Immature natural killer cell (primary cell): ENCODE results near the gene PILRA. TPM values are rescaled to one million over a fixed set of nuclear protein-coding genes. Genes with fewer than 3 reads are reported as not detected.

Experiments used
- DNase-seq, 3 donors: peaks; one replicate each; pipeline ENCODE4 v3.0.0; 2022; ENCODE audit warnings: mixed read lengths in 1 of 3
- H3K27ac Mint-ChIP-seq, 6 donors: one replicate each; pipeline ENCODE4 v1.8.0; 2020; ENCODE audit warnings: mixed read lengths in 6 of 6, mild to moderate bottlenecking in 5 of 6, inconsistent platforms in 4 of 6, moderate library complexity in 3 of 6
- H3K27me3 Mint-ChIP-seq, 3 donors: one replicate each; pipeline ENCODE4 v1.8.0; 2020 to 2021; ENCODE audit warnings: low read depth in 3 of 3, mild to moderate bottlenecking in 3 of 3, mixed read lengths in 3 of 3, moderate library complexity in 3 of 3, inconsistent platforms in 1 of 3
- H3K36me3 Mint-ChIP-seq, 3 donors: one replicate each; pipeline ENCODE4 v1.8.0; 2020; ENCODE audit warnings: mixed read lengths in 3 of 3, inconsistent platforms in 2 of 3, mild to moderate bottlenecking in 2 of 3
- H3K4me1 Mint-ChIP-seq, 2 donors: one replicate each; pipeline ENCODE4 v1.8.0; 2020; ENCODE audit warnings: inconsistent platforms in 2 of 2, mild to moderate bottlenecking in 2 of 2, mixed read lengths in 2 of 2, moderate library complexity in 1 of 2
- H3K4me3 Mint-ChIP-seq, 5 donors: one replicate each; pipeline ENCODE4 v1.8.0; 2020; ENCODE audit warnings: mild to moderate bottlenecking in 5 of 5, mixed read lengths in 5 of 5, inconsistent platforms in 3 of 5, moderate library complexity in 3 of 5
- H3K9me3 Mint-ChIP-seq, 6 donors: one replicate each; pipeline ENCODE4 v1.8.0; 2020; ENCODE audit warnings: mild to moderate bottlenecking in 6 of 6, mixed read lengths in 6 of 6, inconsistent platforms in 4 of 6, moderate library complexity in 3 of 6
- polyA plus RNA-seq, 3 donors: library from polyadenylated mRNA; unstranded; fragments of 300-500 nt; fragmentation: Illumina TruSeq; gene quantifications; one replicate each; pipeline ENCODE4 v1.2.3, GENCODE V29; 2021

The PILRA gene
- polyA plus RNA-seq, 3 donors from 2014 or later = 1.5 to 2.4 (median 2.0) TPM

DNA sequence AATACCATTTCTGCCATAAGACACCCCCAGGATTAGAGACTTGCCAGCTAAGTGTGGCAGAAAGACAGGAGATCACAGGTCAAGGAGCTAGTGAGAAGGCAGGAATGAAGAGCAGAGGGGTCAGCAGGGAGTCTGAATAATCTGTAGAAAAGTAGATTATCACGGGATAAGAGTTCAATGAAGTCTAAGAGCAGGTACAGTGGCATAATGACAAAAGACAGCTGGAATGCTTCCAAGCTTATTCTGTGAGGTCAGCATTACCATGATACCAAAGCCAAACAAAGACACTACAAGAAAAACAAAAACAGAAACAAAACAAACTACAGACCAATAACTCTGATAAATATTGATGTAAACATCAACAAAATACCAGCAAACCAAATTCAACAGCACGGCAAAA, 20.8 kb downstream of the PILRA start:
- no peak overlapping the region for H3K4me3 Mint-ChIP-seq
- H3K4me1 Mint-ChIP-seq = peaks cover 33 to 36% of the 10 kb centered on the region in 2 donors
- H3K9me3 Mint-ChIP-seq = no peaks in the 10 kb centered on the region
- H3K27me3 Mint-ChIP-seq = peaks cover 1 to 7% (median 5%) of the 10 kb centered on the region in 3 donors
- peaks cover 0 to 6% (median 4%) of the 10 kb centered on the region in 3 donors for H3K36me3 Mint-ChIP-seq
- peak overlapping the region in 2 of 6 donors; percentile 0 to 38 for H3K27ac Mint-ChIP-seq
- no peak for DNase-seq

DNA sequence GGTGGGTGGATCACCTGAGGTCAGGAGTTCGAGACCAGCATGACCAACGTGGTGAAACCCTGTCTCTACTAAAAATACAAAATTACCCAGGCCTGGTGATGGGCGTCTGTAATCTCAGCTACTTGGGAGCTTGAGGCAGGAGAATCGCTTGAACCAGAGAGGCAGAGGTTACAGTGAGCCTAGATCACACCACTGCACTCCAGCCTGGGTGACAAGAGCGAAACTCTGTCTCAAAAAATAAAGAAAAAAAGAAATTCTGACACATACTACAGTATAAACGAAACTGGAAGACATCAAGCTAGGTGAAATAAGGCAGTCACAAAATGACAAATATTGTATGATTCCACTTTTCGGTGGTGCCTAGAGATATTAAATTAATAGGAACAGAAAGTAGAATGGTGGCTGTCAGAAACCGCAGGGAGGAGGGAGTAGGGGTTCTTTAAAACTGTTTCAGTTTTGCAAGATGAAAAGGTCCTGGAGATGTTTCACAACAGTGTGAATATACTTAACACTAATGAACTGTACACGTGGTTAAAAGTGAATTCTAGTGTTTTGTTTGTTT, 23.2 kb downstream of the PILRA start:
- Mint-ChIP-seq H3K27me3 (peaks cover 0 to 1% (median 1%) of the 10 kb centered on the region in 3 donors), H3K4me1 (peaks cover 34 to 36% of the 10 kb centered on the region in 2 donors), H3K27ac (peak overlapping the region; percentile 83 to 97 (median 96)), H3K4me3 (peak overlapping the region; percentile 77 to 86 (median 83)), H3K36me3 (peaks cover 3 to 6% (median 5%) of the 10 kb centered on the region in 3 donors), H3K9me3 (no peaks in the 10 kb centered on the region)
- peak; percentile 73 to 75 (median 75) for DNase-seq

DNA sequence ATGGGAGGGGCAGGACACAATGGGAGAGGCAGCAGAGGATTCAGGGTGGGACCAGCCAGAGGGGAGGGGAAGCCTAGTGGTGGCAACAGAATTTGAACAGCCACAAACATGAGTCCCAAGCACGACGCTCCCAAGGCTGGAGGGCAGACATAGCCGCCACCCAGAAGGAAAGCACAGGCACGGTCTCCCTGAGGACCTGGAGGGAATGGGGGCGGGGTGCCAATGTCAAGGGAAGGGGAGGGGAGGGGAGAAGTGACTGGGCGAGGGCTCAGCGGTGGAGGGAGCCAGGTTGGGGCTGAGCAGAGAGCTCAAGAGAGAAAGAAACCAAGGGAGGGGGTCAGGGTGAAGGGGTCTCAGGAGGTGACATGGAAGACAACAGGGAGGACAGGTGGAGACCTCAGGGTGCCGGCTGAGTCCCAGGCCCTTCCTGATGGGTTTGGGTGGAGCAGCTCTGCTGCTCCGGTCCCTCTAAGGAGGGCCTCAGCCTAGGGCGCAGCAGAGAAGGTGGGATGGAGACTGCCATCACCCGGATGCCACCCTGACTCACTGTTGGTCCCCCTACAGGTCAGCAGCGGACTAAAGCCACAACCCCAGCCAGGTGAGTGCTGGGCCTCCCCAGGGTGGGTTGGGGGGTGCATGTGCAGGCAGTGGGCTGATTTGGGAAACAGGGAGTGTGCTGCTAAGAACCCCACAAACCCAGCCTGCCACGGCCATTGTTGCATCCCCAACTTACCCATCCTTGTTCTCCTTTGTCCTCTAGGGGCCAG, 24.2 kb downstream of the PILRA start:
- peaks cover 34 to 36% of the 10 kb centered on the region in 2 donors for H3K4me1 Mint-ChIP-seq
- H3K4me3 Mint-ChIP-seq = peak overlapping the region; percentile 77 to 86 (median 83)
- peaks cover 0 to 1% (median 1%) of the 10 kb centered on the region in 3 donors for H3K27me3 Mint-ChIP-seq
- no peaks in the 10 kb centered on the region for H3K9me3 Mint-ChIP-seq
- DNase-seq = no peak
- H3K36me3 Mint-ChIP-seq = peaks cover 5 to 10% (median 6%) of the 10 kb centered on the region in 3 donors
- peak overlapping the region; percentile 83 to 97 (median 96) for H3K27ac Mint-ChIP-seq

GRCh38 chr7:100398239-100398638, 25.0 kb downstream of the PILRA start:
- Mint-ChIP-seq H3K4me1 (peaks cover 34 to 36% of the 10 kb centered on the region in 2 donors), H3K27ac (peak overlapping the region; percentile 54 to 85 (median 68)), H3K36me3 (peaks cover 5 to 10% (median 6%) of the 10 kb centered on the region in 3 donors), H3K9me3 (no peaks in the 10 kb centered on the region), H3K27me3 (peaks cover 0 to 1% (median 1%) of the 10 kb centered on the region in 3 donors), H3K4me3 (peak overlapping the region in 4 of 5 donors; percentile 36 to 66 (median 46))
- no peak for DNase-seq

DNA sequence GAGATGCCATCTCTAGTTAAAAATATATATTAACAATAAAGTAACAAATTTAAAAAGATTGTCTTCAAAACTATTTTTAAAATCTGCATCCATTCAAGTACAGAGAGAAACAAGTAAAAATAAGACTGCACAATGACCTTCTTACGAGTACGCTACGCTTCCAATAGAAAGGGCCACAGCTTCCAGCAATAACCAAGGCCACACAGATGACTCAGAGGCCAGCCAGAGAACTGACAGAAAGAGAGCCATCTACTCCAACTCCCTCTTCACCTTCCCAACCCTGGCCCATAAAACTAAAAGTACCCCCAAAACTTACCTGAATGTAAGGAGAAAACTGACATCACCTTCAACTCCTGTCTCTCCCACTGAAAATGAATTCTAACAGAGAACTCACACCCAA, 26.8 kb downstream of the PILRA start:
- H3K36me3 Mint-ChIP-seq = peaks cover 5 to 13% (median 6%) of the 10 kb centered on the region in 3 donors
- H3K27me3 Mint-ChIP-seq = peaks cover 0 to 1% (median 1%) of the 10 kb centered on the region in 3 donors
- no peak for DNase-seq
- H3K27ac Mint-ChIP-seq = peak overlapping the region in 2 of 6 donors; percentile 50 to 70
- peaks cover 34 to 36% of the 10 kb centered on the region in 2 donors for H3K4me1 Mint-ChIP-seq
- H3K4me3 Mint-ChIP-seq = no peak overlapping the region
- no peaks in the 10 kb centered on the region for H3K9me3 Mint-ChIP-seq

GRCh38 chr7:100400656-100401055, 27.4 kb downstream of the PILRA start:
- H3K9me3 Mint-ChIP-seq = no peaks in the 10 kb centered on the region
- no peak overlapping the region for H3K4me3 Mint-ChIP-seq
- H3K4me1 Mint-ChIP-seq = peaks cover 30 to 31% of the 10 kb centered on the region in 2 donors
- H3K27ac Mint-ChIP-seq = peak overlapping the region in 2 of 6 donors; percentile 50 to 70
- peaks cover 5 to 13% (median 6%) of the 10 kb centered on the region in 3 donors for H3K36me3 Mint-ChIP-seq
- no peak for DNase-seq
- H3K27me3 Mint-ChIP-seq = peaks cover 0 to 1% (median 1%) of the 10 kb centered on the region in 3 donors

GRCh38 chr7:100401811-100402210, 28.5 kb downstream of the PILRA start:
- Mint-ChIP-seq H3K4me1 (peaks cover 21 to 22% of the 10 kb centered on the region in 2 donors), H3K27me3 (peaks cover 0 to 1% (median under 1%) of the 10 kb centered on the region in 3 donors), H3K4me3 (no peak overlapping the region), H3K27ac (peak overlapping the region in 2 of 6 donors; percentile 36 to 41), H3K36me3 (peaks cover 5 to 13% (median 6%) of the 10 kb centered on the region in 3 donors), H3K9me3 (no peaks in the 10 kb centered on the region)
- DNase-seq = no peak

DNA sequence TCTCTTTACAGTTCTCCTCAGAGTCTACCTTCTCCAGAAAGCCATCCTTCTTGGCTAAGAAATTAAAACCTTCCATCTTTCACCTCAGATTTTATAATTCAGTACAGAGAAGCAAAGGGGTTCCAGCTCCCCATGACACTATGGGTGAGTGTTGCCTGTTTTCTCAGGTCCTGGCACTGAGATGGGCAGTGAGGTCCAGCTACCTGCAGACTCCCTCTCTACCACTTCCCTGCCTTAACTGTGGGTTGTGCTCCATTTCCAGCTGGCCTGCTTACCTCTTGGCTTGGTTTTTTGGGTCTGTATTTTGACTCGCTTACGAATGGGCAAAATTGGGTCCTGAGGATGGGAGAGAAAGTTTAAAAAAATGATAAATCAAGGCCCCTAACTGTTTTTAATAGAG, 29.0 kb downstream of the PILRA start:
- Mint-ChIP-seq H3K4me1 (peaks cover 18 to 21% of the 10 kb centered on the region in 2 donors), H3K27ac (peak overlapping the region in 1 of 6 donors; percentile 34), H3K4me3 (no peak overlapping the region), H3K9me3 (no peaks in the 10 kb centered on the region), H3K36me3 (peaks cover 5 to 13% (median 6%) of the 10 kb centered on the region in 3 donors), H3K27me3 (peaks cover 0 to 1% (median 0%) of the 10 kb centered on the region in 3 donors)
- no peak for DNase-seq

DNA sequence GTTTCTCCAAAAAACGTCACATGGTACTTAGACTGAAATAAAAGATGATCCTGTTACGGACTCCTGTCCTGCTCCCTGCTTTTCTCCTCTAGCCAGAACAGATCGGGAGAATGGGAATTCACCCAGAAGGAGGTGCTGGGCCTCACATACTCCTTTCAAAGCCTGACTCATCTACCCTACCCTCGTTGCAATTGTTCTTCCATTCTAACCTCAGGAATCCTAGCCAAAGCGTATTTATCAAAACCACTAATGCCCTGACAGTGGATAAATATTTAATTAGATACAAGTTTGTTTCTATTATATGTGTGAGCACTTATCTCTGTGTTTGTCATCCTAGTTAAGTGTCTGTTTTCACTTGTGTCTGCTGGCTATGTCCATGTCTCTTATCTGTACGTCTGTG, 33.5 kb downstream of the PILRA start:
- DNase-seq = no peak
- Mint-ChIP-seq H3K36me3 (peaks cover 0 to 9% (median 0%) of the 10 kb centered on the region in 3 donors), H3K27ac (no peak overlapping the region), H3K27me3 (no peaks in the 10 kb centered on the region), H3K4me3 (no peak overlapping the region), H3K4me1 (peaks cover 2 to 13% of the 10 kb centered on the region in 2 donors), H3K9me3 (no peaks in the 10 kb centered on the region)

DNA sequence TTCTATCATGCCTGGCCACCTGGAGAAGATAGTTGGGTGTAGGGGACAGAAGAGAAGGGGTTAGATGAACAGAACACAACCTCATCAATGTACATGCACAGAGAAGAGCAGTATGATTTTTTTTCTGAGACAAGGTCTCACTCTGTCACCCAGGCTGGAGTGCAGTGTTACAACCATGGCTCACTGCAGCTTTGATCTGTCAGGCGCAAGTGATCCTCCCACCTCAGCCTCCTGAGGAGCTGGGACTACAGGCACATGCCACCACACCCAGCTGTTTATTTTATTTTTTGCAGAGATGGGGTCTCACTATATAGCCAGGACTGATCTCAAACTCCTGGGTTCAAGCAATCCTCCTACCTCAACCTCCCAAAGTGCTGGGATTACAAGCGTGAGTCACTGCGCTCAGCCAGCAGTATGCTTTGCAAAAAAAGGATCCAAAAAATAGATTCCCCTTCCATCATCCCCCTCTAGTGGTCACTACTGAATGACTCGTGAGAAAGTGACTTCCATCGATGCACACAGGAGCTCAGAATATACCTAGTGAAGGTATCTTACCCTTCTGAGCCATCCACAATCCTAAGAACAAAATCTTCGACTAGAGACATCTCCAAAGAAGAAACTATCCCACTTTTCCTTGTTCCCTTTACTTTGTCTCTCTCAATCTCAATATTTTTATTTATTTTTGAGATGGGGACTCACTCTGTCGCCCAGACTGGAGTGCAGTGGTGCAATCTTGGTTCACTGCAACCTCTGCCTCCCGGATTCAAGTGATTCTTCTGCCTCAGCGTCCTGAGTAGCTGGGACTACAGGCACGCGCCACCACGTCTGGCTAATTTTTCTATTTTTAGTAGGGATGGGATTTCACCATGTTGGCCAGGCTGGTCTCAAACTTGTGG, 34.2 kb downstream of the PILRA start:
- no peaks in the 10 kb centered on the region for H3K27me3 Mint-ChIP-seq
- DNase-seq = peak; percentile 65 to 74 (median 69)
- H3K27ac Mint-ChIP-seq = peak overlapping the region in 1 of 6 donors; percentile 54

GRCh38 chr7:100411101-100411500, 37.8 kb downstream of the PILRA start:
- Mint-ChIP-seq H3K4me1 (peaks cover 2 to 13% of the 10 kb centered on the region in 2 donors), H3K4me3 (no peak overlapping the region), H3K27me3 (no peaks in the 10 kb centered on the region), H3K36me3 (peaks cover 0 to 10% (median 10%) of the 10 kb centered on the region in 3 donors), H3K9me3 (no peaks in the 10 kb centered on the region), H3K27ac (no peak overlapping the region)
- DNase-seq = no peak

More for the DNA sequence above, 34.2 kb downstream of the PILRA start:
- peaks cover 2 to 13% of the 10 kb centered on the region in 2 donors for H3K4me1 Mint-ChIP-seq
- no peaks in the 10 kb centered on the region for H3K9me3 Mint-ChIP-seq
- H3K36me3 Mint-ChIP-seq = peaks cover 0 to 6% (median 0%) of the 10 kb centered on the region in 3 donors
- no peak overlapping the region for H3K4me3 Mint-ChIP-seq

- Mint-ChIP-seq H3K27ac (peak overlapping the region in 2 of 6 donors; percentile 22 to 24), H3K9me3 (no peaks in the 10 kb centered on the region), H3K4me3 (no peak overlapping the region), H3K27me3 (no peaks in the 10 kb centered on the region), H3K4me1 (no peaks in the 10 kb centered on the region), H3K36me3 (peaks cover 0 to 10% (median 10%) of the 10 kb centered on the region in 3 donors)
- no peak for DNase-seq
Measured at GRCh38 chr7:100413346-100413745, 40.1 kb downstream of the PILRA start.

GRCh38 chr7:100413889-100414288, 40.6 kb downstream of the PILRA start:
- Mint-ChIP-seq H3K27ac (no peak overlapping the region), H3K27me3 (no peaks in the 10 kb centered on the region), H3K4me3 (no peak overlapping the region)

More at GRCh38 chr7:100413889-100414288, 40.6 kb downstream of the PILRA start:
- Mint-ChIP-seq H3K4me1 (no peaks in the 10 kb centered on the region), H3K36me3 (peaks cover 0 to 10% (median 10%) of the 10 kb centered on the region in 3 donors), H3K9me3 (no peaks in the 10 kb centered on the region)
- no peak for DNase-seq
